ENCODE data around the gene SELP.

The SELP gene

DNA sequence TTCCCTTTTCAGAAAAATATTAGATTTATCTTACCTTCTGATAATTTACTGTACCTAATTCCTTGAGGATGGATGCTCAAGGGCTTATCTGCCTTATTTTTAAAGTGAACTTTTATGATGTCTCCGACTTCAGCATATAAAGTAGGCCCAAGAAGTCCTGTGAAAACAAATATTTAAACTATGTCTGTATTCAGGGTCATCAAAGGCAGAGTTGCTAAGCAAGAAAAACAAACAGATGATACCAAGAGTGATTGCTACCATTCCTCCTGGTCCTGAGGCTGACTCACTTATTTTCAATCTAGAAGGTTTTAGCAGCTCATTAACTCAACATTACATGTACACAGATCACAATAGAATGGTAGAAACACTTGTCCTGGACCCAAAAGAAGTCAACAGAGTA lies 57.7 kb downstream of the SELP start:
- Histone ChIP-seq H3K4me3 (no peak overlapping the region), H3K27me3 (no peaks in the 10 kb centered on the region), H3K36me3 (no peaks in the 10 kb centered on the region), H3K9ac (no peak overlapping the region), H3K9me3 (replicated peaks in 1 of 11) (no peaks in the 10 kb centered on the region), H3K27ac (no peak overlapping the region), H4K20me1 (no peaks in the 10 kb centered on the region; a peak in 1 of 22 replicates), H3K4me1 (no peaks in the 10 kb centered on the region), H3K4me2 (no peak overlapping the region)
- TF ChIP-seq Cebpa-rat (IDR thresholded peaks at IDR 0.05) = no peak

DNA sequence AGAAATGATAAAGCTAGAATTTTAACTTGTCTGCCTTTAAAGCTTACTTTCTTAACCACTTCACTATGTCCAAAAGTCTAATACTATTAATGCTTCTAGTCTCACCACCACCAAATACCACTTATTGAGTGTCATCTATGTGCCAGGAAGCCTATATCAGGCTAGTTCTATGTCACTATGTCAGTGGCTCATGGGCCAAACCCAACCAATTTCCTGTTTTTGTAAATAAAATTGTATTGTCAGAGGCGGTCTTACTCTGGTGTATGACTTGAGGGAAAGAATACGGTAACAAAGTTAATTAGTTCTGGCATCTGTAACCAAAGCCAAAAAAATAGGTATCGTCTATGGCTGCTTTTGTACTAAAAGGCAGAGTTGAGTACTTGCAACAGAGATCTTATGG lies 58.5 kb downstream of the SELP start:
- Histone ChIP-seq H3K4me1 (no peaks in the 10 kb centered on the region), H3K27ac (no peak overlapping the region), H3K9ac (no peak overlapping the region), H3K4me2 (no peak overlapping the region), H3K9me3 (replicated peaks in 1 of 11) (no peaks in the 10 kb centered on the region), H4K20me1 (no peaks in the 10 kb centered on the region; a peak in 1 of 22 replicates), H3K27me3 (no peaks in the 10 kb centered on the region), H3K4me3 (no peak overlapping the region), H3K36me3 (no peaks in the 10 kb centered on the region)
- TF ChIP-seq Cebpa-rat (IDR thresholded peaks at IDR 0.05) = no peak

DNA sequence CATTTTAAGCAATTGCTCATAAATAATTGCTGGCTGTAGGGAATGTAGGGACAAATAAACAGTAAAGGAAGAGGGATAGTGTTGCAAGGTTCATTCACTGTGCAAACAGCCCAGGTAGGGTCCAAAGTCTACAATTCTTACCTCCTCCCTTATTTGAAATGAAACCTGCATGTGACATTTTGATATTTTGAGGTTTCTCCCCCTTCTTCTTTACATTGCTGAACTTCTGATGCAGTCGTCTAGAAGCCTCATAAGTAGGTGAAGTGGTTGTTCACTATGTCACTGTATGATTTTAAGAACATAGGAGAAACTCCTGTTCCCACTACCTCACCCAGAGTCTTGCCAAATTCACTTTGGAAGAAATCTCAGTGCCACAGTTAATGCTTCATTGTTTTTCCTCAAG lies 59.8 kb downstream of the SELP start:
- H3K36me3 ChIP-seq = no peaks in the 10 kb centered on the region
- H4K20me1 ChIP-seq = no peaks in the 10 kb centered on the region
- H3K27me3 ChIP-seq = no peaks in the 10 kb centered on the region
- H3K4me2 ChIP-seq = no peak overlapping the region
- H3K4me3 ChIP-seq = no peak overlapping the region
- TF ChIP-seq Cebpa-rat (IDR thresholded peaks at IDR 0.05) = no peak
- no peaks in the 10 kb centered on the region for H3K9me3 ChIP-seq (replicated peaks in 1 of 11)
- no peaks in the 10 kb centered on the region for H3K4me1 ChIP-seq
- no peak overlapping the region for H3K27ac ChIP-seq
- H3K9ac ChIP-seq = no peak overlapping the region

DNA sequence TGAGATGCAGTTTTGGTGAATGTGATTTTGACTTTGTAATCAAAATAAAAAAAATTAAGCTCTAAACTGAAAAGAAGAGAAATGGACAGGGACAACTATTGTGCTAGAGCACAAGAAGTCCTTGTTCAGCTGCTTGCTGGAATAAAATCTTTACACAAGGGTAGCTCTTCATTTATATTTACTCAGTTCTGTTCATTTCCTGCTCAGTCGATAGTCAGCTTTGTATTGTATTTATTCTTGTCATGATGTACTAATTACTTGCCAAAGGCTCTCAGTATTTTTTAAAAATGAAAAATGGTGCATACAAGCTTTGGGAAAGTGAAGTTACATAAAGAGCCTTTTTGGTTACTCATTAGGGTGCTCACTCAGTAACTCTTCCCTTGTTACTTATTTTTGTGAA lies 61.4 kb downstream of the SELP start:
- no peaks in the 10 kb centered on the region for H3K27me3 ChIP-seq
- TF ChIP-seq Cebpa-rat (IDR thresholded peaks at IDR 0.05) = no peak
- no peak overlapping the region for H3K9ac ChIP-seq
- no peaks in the 10 kb centered on the region for H4K20me1 ChIP-seq
- H3K4me2 ChIP-seq = no peak overlapping the region
- no peaks in the 10 kb centered on the region for H3K4me1 ChIP-seq
- no peaks in the 10 kb centered on the region for H3K36me3 ChIP-seq
- no peak overlapping the region for H3K4me3 ChIP-seq
- no peaks in the 10 kb centered on the region; a peak in 1 of 22 replicates for H3K9me3 ChIP-seq (replicated peaks in 1 of 11)
- H3K27ac ChIP-seq = no peak overlapping the region

DNA sequence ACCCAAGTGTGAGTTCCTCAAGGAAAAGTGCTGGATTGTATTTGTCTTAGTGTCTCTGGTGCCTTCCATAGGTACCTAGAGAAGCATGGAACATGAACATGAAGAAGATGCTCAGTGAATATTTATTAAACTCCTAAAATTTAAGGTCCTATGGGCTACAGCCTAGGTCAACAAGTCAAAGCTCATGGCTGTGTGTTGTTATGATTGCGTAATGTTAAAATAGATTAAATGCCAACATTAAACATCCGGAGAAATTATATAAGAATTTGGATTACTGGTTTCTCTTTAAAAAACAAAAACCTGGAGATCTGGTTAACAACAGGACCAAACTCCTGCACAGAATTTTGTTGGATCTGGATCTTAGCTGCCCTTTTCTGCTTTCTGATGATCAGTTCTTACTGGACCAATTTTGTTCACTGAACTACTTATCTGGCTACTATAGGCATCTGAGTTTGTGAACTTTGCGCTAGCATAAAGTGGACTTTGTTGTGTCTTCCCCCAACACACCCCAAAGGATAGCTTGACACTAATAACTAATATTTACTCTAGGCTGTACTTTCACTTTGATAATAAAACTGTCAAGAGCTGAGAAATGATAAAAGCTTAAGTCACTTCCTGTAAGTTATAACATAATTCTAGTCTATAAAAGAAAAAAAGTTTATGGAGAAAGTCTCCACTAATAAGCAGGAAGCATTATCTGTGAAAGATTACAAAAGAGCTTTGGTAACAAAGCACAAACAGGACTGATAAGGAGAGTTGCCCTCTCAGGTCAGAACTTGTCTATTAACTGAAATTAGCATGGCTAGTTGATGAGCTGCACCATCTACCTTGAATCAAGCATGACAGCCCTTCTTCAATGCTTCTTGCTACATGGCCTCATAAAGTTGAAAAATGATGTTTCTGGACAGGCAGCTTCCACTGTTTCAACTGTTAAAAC lies 64.3 kb downstream of the SELP start:
- H3K36me3 ChIP-seq = no peaks in the 10 kb centered on the region
- no peak overlapping the region for H3K4me3 ChIP-seq
- no peaks in the 10 kb centered on the region for H3K4me1 ChIP-seq
- no peaks in the 10 kb centered on the region for H3K27me3 ChIP-seq
- no peak overlapping the region for H3K9ac ChIP-seq
- peaks cover 0 to 7% (median 0%) of the 10 kb centered on the region in 11 experiments; a peak in 2 of 22 replicates for H3K9me3 ChIP-seq (replicated peaks in 1 of 11)
- H3K4me2 ChIP-seq = no peak overlapping the region
- H4K20me1 ChIP-seq = no peaks in the 10 kb centered on the region
- peak in 6 of 11 experiments; percentile 47 to 83 (median 70); a peak in 8 of 22 replicates for TF ChIP-seq Cebpa-rat (IDR thresholded peaks at IDR 0.05)
- no peak overlapping the region for H3K27ac ChIP-seq

DNA sequence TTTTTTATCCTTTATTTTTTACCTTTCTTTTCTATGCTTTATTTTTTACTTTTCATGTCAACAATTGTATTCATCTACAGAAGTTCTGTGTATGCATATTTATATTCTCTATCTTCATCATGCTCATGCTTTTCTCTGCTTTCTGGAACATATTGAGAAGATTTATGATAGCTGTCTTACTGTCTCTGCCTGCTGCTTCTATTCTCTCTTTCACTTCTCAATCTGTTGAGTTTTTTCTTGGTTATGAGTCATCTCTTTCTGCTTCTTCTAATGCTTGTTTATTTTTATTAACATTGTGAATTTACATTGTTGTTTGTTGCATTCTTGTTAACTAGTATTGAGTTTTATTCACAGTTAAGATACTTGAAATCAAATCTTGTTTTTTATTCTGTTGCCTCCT lies 66.3 kb downstream of the SELP start:
- H3K9me3 ChIP-seq (replicated peaks in 1 of 11) = peaks cover 0 to 7% (median 0%) of the 10 kb centered on the region in 11 experiments; a peak in 2 of 22 replicates
- no peaks in the 10 kb centered on the region for H4K20me1 ChIP-seq
- H3K27ac ChIP-seq = no peak overlapping the region
- H3K4me2 ChIP-seq = no peak overlapping the region
- no peaks in the 10 kb centered on the region for H3K4me1 ChIP-seq
- H3K27me3 ChIP-seq = no peaks in the 10 kb centered on the region
- H3K9ac ChIP-seq = no peak overlapping the region
- H3K4me3 ChIP-seq = no peak overlapping the region
- TF ChIP-seq Cebpa-rat (IDR thresholded peaks at IDR 0.05) = no peak
- H3K36me3 ChIP-seq = no peaks in the 10 kb centered on the region

DNA sequence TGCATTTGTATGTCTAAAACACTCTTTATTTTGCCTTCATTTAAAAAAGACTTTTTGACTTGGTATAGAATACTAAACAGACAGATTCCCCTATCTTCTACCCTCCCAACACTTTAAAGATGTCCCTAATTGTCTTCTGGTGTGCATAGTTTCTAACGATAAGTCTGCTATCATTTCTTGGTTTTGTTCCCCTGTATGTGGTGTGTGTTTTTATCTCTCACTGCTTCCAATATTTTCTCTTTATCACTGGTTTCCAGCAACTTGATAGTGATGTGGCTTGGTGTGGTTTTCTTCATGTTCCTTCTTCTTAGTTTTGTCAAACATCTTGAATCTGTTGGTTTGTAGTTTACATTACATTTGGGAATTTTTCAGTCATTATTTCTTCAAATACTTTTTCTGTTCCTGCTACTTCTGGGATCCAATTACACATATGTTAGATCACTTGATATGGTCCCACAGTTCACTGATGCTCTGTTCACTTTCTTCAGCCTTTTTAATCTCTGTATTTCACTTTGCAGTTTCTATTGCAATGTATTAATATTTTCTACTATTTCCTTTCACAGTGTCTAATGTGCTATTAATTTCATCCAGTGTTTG lies 66.8 kb downstream of the SELP start:
- Histone ChIP-seq H3K36me3 (no peaks in the 10 kb centered on the region), H3K9ac (no peak overlapping the region)
- TF ChIP-seq Cebpa-rat (IDR thresholded peaks at IDR 0.05) = no peak

DNA sequence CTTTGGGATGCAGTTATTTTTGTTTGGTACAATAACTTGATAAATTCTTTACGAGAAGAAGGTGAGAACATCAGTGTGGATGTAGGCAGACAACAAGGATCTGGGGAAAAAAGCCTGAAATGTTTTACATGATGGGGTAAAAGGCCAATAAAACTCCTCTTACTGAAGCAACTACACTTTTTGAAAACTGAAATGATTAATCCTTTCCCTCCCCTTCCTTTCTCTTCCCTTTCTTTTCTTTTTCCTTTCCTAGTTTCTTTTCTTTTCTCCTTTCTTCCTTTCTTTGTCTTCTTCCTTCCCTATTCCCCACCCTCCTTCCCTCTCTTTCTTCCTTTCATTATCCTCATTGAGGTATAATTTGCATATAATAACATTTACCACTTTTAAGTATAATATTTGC lies 68.2 kb downstream of the SELP start:
- H3K4me1 ChIP-seq = no peaks in the 10 kb centered on the region; a peak in 1 of 20 replicates
- no peak overlapping the region for H3K4me2 ChIP-seq
- H3K27me3 ChIP-seq = no peaks in the 10 kb centered on the region
- peaks cover 0 to 7% (median 0%) of the 10 kb centered on the region in 11 experiments; a peak in 2 of 22 replicates for H3K9me3 ChIP-seq (replicated peaks in 1 of 11)
- no peak for TF ChIP-seq Cebpa-rat (IDR thresholded peaks at IDR 0.05)
- H3K36me3 ChIP-seq = no peaks in the 10 kb centered on the region
- no peak overlapping the region for H3K27ac ChIP-seq
- no peak overlapping the region for H3K4me3 ChIP-seq
- no peak overlapping the region for H3K9ac ChIP-seq
- H4K20me1 ChIP-seq = no peaks in the 10 kb centered on the region

More for the DNA sequence above, 66.8 kb downstream of the SELP start:
- Histone ChIP-seq H3K9me3 (replicated peaks in 1 of 11) (peaks cover 0 to 7% (median 0%) of the 10 kb centered on the region in 11 experiments; a peak in 2 of 22 replicates), H3K27ac (no peak overlapping the region), H3K4me2 (no peak overlapping the region), H3K4me3 (no peak overlapping the region), H4K20me1 (no peaks in the 10 kb centered on the region), H3K4me1 (no peaks in the 10 kb centered on the region), H3K27me3 (no peaks in the 10 kb centered on the region)

DNA sequence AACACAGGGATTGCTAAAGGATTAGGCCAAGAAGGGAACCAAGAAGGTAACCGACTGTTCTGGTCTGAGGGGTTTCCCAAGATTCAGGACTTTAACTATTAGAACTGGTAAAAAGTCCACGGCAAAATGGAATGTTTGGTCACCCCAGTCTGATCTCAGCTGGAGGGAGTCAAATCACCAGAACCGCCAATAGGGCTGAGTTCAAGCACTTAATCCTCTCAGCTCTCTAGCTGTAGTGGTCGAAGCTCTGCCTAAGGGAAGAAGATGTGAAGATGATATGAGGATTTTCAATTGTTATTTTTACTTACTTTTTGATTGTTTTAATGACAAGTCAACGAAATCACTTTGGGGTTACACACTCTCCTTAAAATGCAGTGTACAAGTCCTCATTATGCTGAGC lies 72.8 kb downstream of the SELP start:
- Histone ChIP-seq H4K20me1 (no peaks in the 10 kb centered on the region), H3K4me3 (no peak overlapping the region), H3K36me3 (no peaks in the 10 kb centered on the region), H3K9ac (no peak overlapping the region), H3K4me2 (no peak overlapping the region), H3K27ac (no peak overlapping the region), H3K9me3 (replicated peaks in 1 of 11) (no peaks in the 10 kb centered on the region), H3K4me1 (peaks cover 0 to 8% (median 0%) of the 10 kb centered on the region in 10 experiments; a peak in 3 of 20 replicates), H3K27me3 (no peaks in the 10 kb centered on the region)
- TF ChIP-seq Cebpa-rat (IDR thresholded peaks at IDR 0.05) = no peak

Measured in BLaER1 treated with 17β-estradiol and CSF1 and Interleukin-3, amounts not matched to agents 10 nM and 100 nM (cell line).